RWPE1 (cell line): ENCODE results near the gene ME3.
A peak's percentile ranks its signal among the peaks of the same experiment; 100 is the strongest.
"Not testable (repeated sequence)": the region's sequence is repeated elsewhere in the genome, so short reads cannot be mapped to it uniquely, and the experiment has no call there.

Source experiments
- CTCF ChIA-PET: fragments of 350-600 bp; sonication (Branson Sonifier 250); formaldehyde crosslinking; extraction: SDS; loops from one replicate; lab custom pipeline; 2021; lab: Yijun Ruan, JAX
- POLR2A ChIA-PET: fragments of 400-600 bp; formaldehyde crosslinking; extraction: SDS; loops from one replicate; lab custom pipeline; 2020; ENCODE audit warnings: antibody characterized with exemption; ENCODE audit not compliant: low non-redundant PET; lab: Yijun Ruan, JAX
- DNase-seq: peaks from one replicate; pipeline ENCODE4 v3.0.0; 2012; ENCODE audit warnings: low spot score
- H3K27ac ChIP-seq: fragments of 450-650 bp; 2 replicates; pipeline ENCODE4 v1.5.1; 2017
- CTCF ChIP-seq: fragments of 450-650 bp; conservative IDR thresholded peaks from 2 replicates; pipeline ENCODE4 v1.5.1; 2017; ENCODE audit warnings: low read depth, mild to moderate bottlenecking

The ME3 gene

GRCh38 chr11:86569109-86569508 lies 103.3 kb downstream of the ME3 start:
- TF ChIP-seq CTCF, result no peak
- no peak overlapping the region for H3K27ac ChIP-seq
- CTCF ChIA-PET, result interaction anchor here (0.9 kb wide), 1 partner anchor 39 kb away, joined by 3 read pairs; no protein-coding TSS in a partner anchor
- POLR2A ChIA-PET, result no interaction called here
- DNase-seq, result no peak

DNA sequence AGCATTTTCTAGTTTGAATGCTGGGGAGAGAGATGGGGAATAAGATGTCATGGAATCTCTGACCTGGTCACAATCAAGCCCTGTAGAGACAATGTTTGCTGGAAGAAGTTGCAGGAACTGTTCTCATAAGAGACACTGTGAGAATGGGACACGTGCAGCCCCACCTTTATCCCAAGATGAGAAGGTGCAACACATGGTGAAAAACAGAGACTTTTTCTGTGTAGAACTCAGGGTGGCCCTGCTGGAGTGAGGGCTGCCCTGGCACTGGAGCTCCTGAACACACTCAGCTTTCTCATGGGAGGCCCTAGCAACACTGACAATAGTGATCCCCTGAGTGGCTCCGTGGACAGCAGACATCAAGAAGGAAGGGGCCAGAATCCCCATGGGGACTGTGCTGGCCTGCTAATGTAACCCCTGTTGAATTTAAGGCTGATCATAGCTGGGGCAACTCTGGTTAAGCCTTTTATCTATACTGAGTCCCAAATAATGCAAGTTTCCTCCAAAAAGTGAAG lies 106.6 kb downstream of the ME3 start:
- DNase-seq, result no peak
- ChIA-PET POLR2A (no interaction called here), CTCF (interaction anchor here (0.5 kb wide), 1 partner anchor 10 kb away, joined by 3 read pairs; no protein-coding TSS in a partner anchor)
- H3K27ac ChIP-seq, result no peak overlapping the region
- TF ChIP-seq CTCF, result no peak

DNA sequence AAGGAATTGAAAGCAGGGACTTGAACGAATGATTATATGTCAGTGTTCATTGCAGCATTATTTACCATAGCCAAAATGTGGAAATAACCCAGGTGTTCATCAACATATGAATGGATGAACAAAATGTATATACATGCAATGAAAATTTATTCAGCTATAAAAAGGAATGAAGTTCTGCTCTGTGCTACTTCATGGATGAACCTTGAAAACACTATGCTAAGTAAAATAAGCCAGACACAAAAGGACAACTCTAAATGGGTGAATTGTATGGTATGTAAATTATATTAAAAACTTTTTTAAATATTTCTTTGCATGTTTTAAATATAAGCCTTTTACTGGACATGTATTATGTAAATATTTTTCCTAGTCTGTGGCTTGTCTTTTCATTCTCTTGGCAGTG lies 107.0 kb downstream of the ME3 start:
- POLR2A ChIA-PET, result no interaction called here

GRCh38 chr11:86562842-86563241 lies 109.6 kb downstream of the ME3 start:
- CTCF ChIA-PET, POLR2A ChIA-PET, H3K27ac ChIP-seq, DNase-seq: not testable (repeated sequence)

More for the DNA sequence above, 107.0 kb downstream of the ME3 start:
- no peak for DNase-seq
- no peak for TF ChIP-seq CTCF
- CTCF ChIA-PET, result no interaction called here
- no peak overlapping the region for H3K27ac ChIP-seq

GRCh38 chr11:86559311-86559945 lies 113.0 kb downstream of the ME3 start:
- ChIA-PET POLR2A (no interaction called here), CTCF (no interaction called here)
- peak; percentile 80 for DNase-seq
- TF ChIP-seq CTCF, result no peak
- H3K27ac ChIP-seq, result peak overlapping the region; percentile 92

DNA sequence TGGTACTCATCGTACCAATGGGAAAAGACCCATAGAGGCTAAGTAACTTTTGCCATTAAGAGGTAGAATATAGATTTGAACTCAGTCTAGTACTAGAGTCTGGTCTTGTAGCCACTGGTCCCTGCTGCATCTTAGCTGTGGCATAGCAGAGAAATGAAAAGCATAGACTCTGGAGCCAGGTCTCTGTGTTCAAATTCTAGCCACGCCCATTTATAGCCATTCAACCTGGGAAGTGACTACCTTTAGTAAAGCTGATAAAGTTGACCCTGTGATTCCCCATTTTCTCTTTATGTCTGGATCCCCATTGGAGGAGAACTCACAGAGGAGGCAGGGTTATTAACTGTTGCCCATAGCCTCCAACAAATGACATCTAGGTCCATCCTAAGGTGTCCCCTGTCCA lies 113.6 kb downstream of the ME3 start:
- CTCF ChIA-PET, result interaction anchor here (0.6 kb wide), 1 partner anchor 1317 kb away, joined by 3 read pairs; no protein-coding TSS in a partner anchor
- H3K27ac ChIP-seq, result peak overlapping the region; percentile 92
- DNase-seq, result no peak
- no peak for TF ChIP-seq CTCF
- POLR2A ChIA-PET, result no interaction called here

DNA sequence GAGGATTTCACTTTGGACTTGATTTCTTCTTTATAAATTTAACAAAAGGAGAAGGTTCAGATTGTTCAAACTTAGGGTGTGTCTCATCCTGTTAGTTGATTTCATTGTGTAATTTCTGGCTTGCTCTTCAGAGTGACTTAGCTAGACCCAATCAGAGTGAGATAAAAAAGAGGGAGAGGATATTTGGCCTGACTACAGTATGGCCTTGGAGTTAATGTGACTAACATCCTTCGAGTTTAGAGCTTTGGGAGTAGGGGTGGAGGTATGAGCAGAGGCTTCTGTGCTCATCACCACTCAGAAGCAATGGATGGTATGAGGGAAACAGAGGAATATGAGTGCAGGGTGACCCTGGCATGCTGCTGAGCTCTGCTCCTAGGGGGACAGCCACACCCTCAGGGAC lies 114.2 kb downstream of the ME3 start:
- CTCF ChIA-PET, result interaction anchor here (0.5 to 0.6 kb wide), 2 partner anchors 792 to 1318 kb away, joined by 3 read pairs; no protein-coding TSS in a partner anchor
- no peak for DNase-seq
- POLR2A ChIA-PET, result no interaction called here
- no peak for TF ChIP-seq CTCF
- peak overlapping the region; percentile 92 for H3K27ac ChIP-seq
